GM12878 (cell line): ENCODE data around the gene FRMD3. TPM values are rescaled to one million over a fixed set of nuclear protein-coding genes. Genes with fewer than 3 reads are reported as not detected.

Experiments used
- ATAC-seq: fragments of 200-7000 bp; cut with Tn5 transposase; 3 replicates; pipeline ENCODE4 v1.9.1; 2020; ENCODE audit warnings: mild to moderate bottlenecking, moderate library complexity
- BruUV-seq: library from RNA; stranded (reverse); fragments of 400-500 nt; replicated peaks from 2 replicates; lab custom pipeline; 2021; lab: Mats Ljungman, UMichigan
- CTCF ChIA-PET: fragments of 300-600 bp; sonication (Branson Sonifier 250); formaldehyde crosslinking; extraction: SDS; loops from one replicate; lab custom pipeline; 2021; ENCODE audit warnings: inconsistent platforms; lab: Yijun Ruan, JAX
- POLR2A ChIA-PET: fragments of 350-600 bp; formaldehyde crosslinking; extraction: SDS; loops from one replicate; lab custom pipeline; 2021; ENCODE audit warnings: inconsistent platforms; lab: Charles Lee
- RAD21 ChIA-PET: fragments of 300-600 bp; sonication (Branson Sonifier 250); formaldehyde crosslinking; loops from one replicate; lab custom pipeline; 2023; ENCODE audit warnings: antibody characterized with exemption; ENCODE audit not compliant: unreplicated experiment; lab: Charles Lee
- SMC1A ChIA-PET: fragments of 300-600 bp; sonication (Branson Sonifier 250); formaldehyde crosslinking; loops from one replicate; lab custom pipeline; 2023; ENCODE audit not compliant: unreplicated experiment, uncharacterized antibody; lab: Charles Lee
- DNase-seq: peaks from one replicate; pipeline ENCODE4 v3.0.0-alpha.2; 2011; ENCODE audit warnings: low read depth, low spot score
- FAIRE-seq: peaks from 3 replicates; lab custom pipeline; 2011; peaks lifted over from hg19 to GRCh38; lab: Jason Lieb, UNC
- H2AFZ ChIP-seq: 2 replicates; pipeline ENCODE4 v1.6.0; 2011; ENCODE audit warnings: low read depth, low read length, control low read depth; ENCODE audit not compliant: control insufficient read depth
- H3K27ac ChIP-seq: 2 replicates; pipeline ENCODE4 v1.5.1; 2011; ENCODE audit warnings: control low read depth; ENCODE audit not compliant: control insufficient read depth, insufficient read depth
- H3K27me3 ChIP-seq, 2 experiments: replicated peaks in 1 of 2; 2 replicates each; pipeline versions ENCODE4 v1.6.0 to v1.6.1; 2011; ENCODE audit warnings: low read length in 1 of 2; ENCODE audit not compliant: control insufficient read depth in 2 of 2, insufficient read depth in 2 of 2
- H3K36me3 ChIP-seq, 2 experiments: 2 replicates each; pipeline ENCODE4 v1.5.1; 2011; ENCODE audit warnings: low read length in 1 of 2; ENCODE audit not compliant: control insufficient read depth in 2 of 2, insufficient read depth in 2 of 2
- H3K4me1 ChIP-seq: 2 replicates; pipeline ENCODE4 v1.6.1; 2011; ENCODE audit warnings: mild to moderate bottlenecking, low read length, moderate library complexity, mixed read lengths; ENCODE audit not compliant: control insufficient read depth, insufficient read depth
- H3K4me2 ChIP-seq: 2 replicates; pipeline ENCODE4 v1.6.0; 2011; ENCODE audit warnings: control low read depth; ENCODE audit not compliant: control insufficient read depth, insufficient read depth
- H3K4me3 ChIP-seq: fragments of 200-600 bp; sonication (generic); 2 replicates; pipeline ENCODE4 v1.5.1; 2016
- H3K79me2 ChIP-seq: 2 replicates; pipeline ENCODE4 v1.6.0; 2011; ENCODE audit warnings: low read length; ENCODE audit not compliant: control insufficient read depth, insufficient read depth
- H3K9ac ChIP-seq: 2 replicates; pipeline ENCODE4 v1.8.0; 2011; ENCODE audit warnings: low read length, control low read depth, mixed read lengths; ENCODE audit not compliant: control insufficient read depth, insufficient read depth
- H3K9me3 ChIP-seq: replicated peaks from 3 replicates; pipeline ENCODE4 v1.5.1; 2011; ENCODE audit warnings: mild to moderate bottlenecking, low read length; ENCODE audit not compliant: control insufficient read depth, insufficient read depth
- H4K20me1 ChIP-seq: 2 replicates; pipeline ENCODE4 v1.6.0; 2011; ENCODE audit not compliant: control insufficient read depth, insufficient read depth
- ASH2L ChIP-seq: fragments of 300-600, 200-600 bp; sonication (generic); IDR thresholded peaks from 2 replicates; pipeline ENCODE4 v1.6.1; 2017; ENCODE audit warnings: low read depth, mild to moderate bottlenecking, borderline replicate concordance
- JUNB ChIP-seq: IDR thresholded peaks from 2 replicates; pipeline ENCODE4 v1.6.1; 2016; ENCODE audit warnings: antibody characterized with exemption, mild to moderate bottlenecking
- KAT2A ChIP-seq: conservative IDR thresholded peaks from 2 replicates; pipeline ENCODE4 v1.6.1; 2011; ENCODE audit warnings: low read depth, low read length; ENCODE audit not compliant: control insufficient read depth
- MEF2B ChIP-seq: fragments of 450-650 bp; IDR thresholded peaks from 2 replicates; pipeline ENCODE4 v1.6.1; 2018; ENCODE audit warnings: mild to moderate bottlenecking, moderate library complexity; ENCODE audit not compliant: partially characterized antibody, poor library complexity, severe bottlenecking
- SP1 ChIP-seq: IDR thresholded peaks from one replicate; pipeline ENCODE4 v1.6.1; 2011; ENCODE audit warnings: low read depth, low read length
- TCF3 ChIP-seq: IDR thresholded peaks from 2 replicates; pipeline ENCODE4 v1.6.1; 2012; ENCODE audit warnings: low read depth, mild to moderate bottlenecking, low read length, borderline replicate concordance; ENCODE audit not compliant: insufficient read depth
- ZBTB11 ChIP-seq: fragments of 450-650 bp; formaldehyde crosslinking; IDR thresholded peaks from 2 replicates; pipeline ENCODE4 v1.5.0; 2022; ENCODE audit warnings: mild to moderate bottlenecking, missing genetic modification characterization
- ZNF274 ChIP-seq: IDR thresholded peaks from one replicate; pipeline ENCODE4 v1.8.0; 2011; ENCODE audit not compliant: insufficient read length, insufficient read depth
- WGBS: methylation state at CpG from one replicate; pipeline ENCODE4 v1.1.6; 2016; ENCODE audit warnings: low lambda C conversion rate; ENCODE audit not compliant: insufficient replicate concordance, insufficient coverage; ENCODE audit errors: missing lambda C conversion rate; 5-methylcytosine and 5-hydroxymethylcytosine counted together
- in situ Hi-C: fragments of 300-500 bp; cut with MboI; formaldehyde crosslinking; loops from 9 replicates; pipeline ENCODE4 v1.14.3; 2018; ENCODE audit warnings: mixed read lengths
- intact Hi-C: fragments of 100-400 bp; cut with micrococcal nuclease; formaldehyde crosslinking; loops from one replicate; pipeline ENCODE4 v1.14.2; 2022; ENCODE audit not compliant: unreplicated experiment
- polyA plus RNA-seq, 11 experiments: library from polyadenylated mRNA; depleted of rRNA in 4 of 11; unstranded in 6 of 11; stranded (reverse) in 5 of 11; fragments of >200 nt; fragmentation: Nextera tagmentation in 4 of 11; fragmentation: Illumina TruSeq in 1 of 11; extraction: Ambion mirVana in 4 of 11; extraction: Trizol in 1 of 11; gene quantifications; 1 replicate in 1 of 11; 2 replicates in 10 of 11; pipeline versions ENCODE4 v1.2.1 to v1.2.3, GENCODE V29; 2011 to 2016; ENCODE audit warnings: inconsistent platforms in 2 of 11, missing spikeins in 2 of 11, low read depth in 1 of 11
- total RNA-seq, 4 experiments: library from RNA; depleted of rRNA in 3 of 4; stranded (reverse); fragments of >200 nt in 3 of 4; fragmentation: Illumina TruSeq in 1 of 4; extraction: Trizol in 1 of 4; gene quantifications; 2 replicates each; pipeline versions ENCODE4 v1.2.1 to v1.2.3, GENCODE V29; 2013 to 2021

The FRMD3 gene
- total and polyA plus RNA-seq, 10 of the 15 experiments (the other 5 are each of a cell fraction or from before 2014, with no cell fraction given): 0.04 to 0.68 (median 0.21) TPM; not detected in 1

GRCh38 chr9:83266331-83266665 is 271.9 kb downstream of the FRMD3 start:
- DNase-seq (no peak), ATAC-seq (no peak), FAIRE-seq (no peak)
- Histone ChIP-seq H2AFZ (no peak overlapping the region), H3K9ac (no peak overlapping the region), H3K27me3 (no peaks in the 10 kb centered on the region), H4K20me1 (no peaks in the 10 kb centered on the region), H3K36me3 (no peaks in the 10 kb centered on the region), H3K4me1 (no peaks in the 10 kb centered on the region), H3K4me3 (no peak overlapping the region), H3K9me3 (no peaks in the 10 kb centered on the region), H3K79me2 (no peaks in the 10 kb centered on the region), H3K4me2 (no peak overlapping the region), H3K27ac (no peak overlapping the region)
- BruUV-seq: no TSS peak
- ChIA-PET CTCF (no interaction called here), SMC1A (no interaction called here), POLR2A (no interaction called here), RAD21 (no interaction called here)
- in situ Hi-C loops: no loop called here
- WGBS: 0% methylated on average over 2 of the region's 2 CpGs
- intact Hi-C loops: no loop called here
- TF ChIP-seq TCF3 (no peak), ZBTB11 (CRISPR knock-in tag) (no peak), JUNB (no peak), ZNF274 (no peak), KAT2A (no peak), ASH2L (no peak), SP1 (no peak), MEF2B (no peak)
